Loucy (cell line): ENCODE data around the gene RBM28.

ENCODE experiments used
- EZH2phosphoT487 ChIP-seq: fragments of 200-600 bp; IDR thresholded peaks from 2 replicates; pipeline ENCODE4 v1.6.1; 2018; ENCODE audit warnings: antibody characterized with exemption, mild to moderate bottlenecking, moderate library complexity, borderline replicate concordance
- TF ChIP-seq, protein P1 (sequence below): fragments of 200-600 bp; sonication (generic); conservative IDR thresholded peaks from 2 replicates; pipeline ENCODE4 v1.5.1; 2014; ENCODE audit warnings: mild to moderate bottlenecking, antibody characterized with exemption, low read length

DNA sequence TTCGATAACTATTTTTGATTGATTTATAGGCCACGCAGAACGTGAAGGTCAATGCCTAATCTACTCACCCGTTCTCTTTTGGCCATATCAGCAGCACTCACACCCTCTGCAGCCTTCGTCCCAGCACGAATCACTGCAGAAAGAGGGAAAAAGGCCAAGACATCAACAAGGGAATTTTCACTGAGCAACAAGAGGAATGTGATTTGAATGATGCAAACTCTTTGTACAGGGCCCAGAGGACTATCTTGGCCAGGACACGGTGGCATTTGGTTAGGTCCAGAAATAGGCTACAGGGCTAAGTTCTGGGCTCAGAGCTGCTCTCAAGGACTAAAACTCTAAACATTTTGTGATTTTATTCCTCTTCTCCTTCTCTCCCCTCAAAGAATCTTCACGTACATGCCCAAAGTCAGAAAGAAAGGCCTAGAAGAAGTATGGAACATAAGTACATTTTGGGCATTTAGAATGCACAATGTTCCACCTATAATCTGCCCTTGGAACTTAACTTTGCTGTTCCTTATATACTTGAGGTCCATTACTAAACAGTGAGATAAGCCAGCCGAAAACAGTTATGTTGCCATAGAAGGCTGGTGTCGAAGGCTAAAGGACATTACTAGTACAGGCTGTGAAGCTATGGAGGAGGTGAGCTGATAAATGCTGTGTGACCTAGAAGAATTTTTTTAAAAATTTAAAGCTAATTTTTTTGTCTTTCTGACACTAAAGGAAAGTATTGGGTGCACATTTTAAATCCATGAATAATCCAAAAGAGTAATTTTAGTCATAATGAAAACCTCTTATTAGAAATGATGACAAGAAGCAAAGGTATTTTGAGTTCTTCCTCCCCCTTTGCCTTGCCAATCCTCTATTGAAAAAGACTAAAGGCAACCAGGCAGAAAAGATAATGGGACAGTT is 20.0 kb downstream of the RBM28 start:
- no peak for TF ChIP-seq EZH2phosphoT487
- TF ChIP-seq, protein P1, sequence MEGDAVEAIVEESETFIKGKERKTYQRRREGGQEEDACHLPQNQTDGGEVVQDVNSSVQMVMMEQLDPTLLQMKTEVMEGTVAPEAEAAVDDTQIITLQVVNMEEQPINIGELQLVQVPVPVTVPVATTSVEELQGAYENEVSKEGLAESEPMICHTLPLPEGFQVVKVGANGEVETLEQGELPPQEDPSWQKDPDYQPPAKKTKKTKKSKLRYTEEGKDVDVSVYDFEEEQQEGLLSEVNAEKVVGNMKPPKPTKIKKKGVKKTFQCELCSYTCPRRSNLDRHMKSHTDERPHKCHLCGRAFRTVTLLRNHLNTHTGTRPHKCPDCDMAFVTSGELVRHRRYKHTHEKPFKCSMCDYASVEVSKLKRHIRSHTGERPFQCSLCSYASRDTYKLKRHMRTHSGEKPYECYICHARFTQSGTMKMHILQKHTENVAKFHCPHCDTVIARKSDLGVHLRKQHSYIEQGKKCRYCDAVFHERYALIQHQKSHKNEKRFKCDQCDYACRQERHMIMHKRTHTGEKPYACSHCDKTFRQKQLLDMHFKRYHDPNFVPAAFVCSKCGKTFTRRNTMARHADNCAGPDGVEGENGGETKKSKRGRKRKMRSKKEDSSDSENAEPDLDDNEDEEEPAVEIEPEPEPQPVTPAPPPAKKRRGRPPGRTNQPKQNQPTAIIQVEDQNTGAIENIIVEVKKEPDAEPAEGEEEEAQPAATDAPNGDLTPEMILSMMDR = no peak
